ENCODE measurements around the gene PHF21B. TPM values are rescaled to one million over a fixed set of nuclear protein-coding genes. Genes with fewer than 3 reads are reported as not detected.

Gene PHF21B
- total RNA-seq, 1 donor from 2014 or later, result 6.7 TPM

DNA sequence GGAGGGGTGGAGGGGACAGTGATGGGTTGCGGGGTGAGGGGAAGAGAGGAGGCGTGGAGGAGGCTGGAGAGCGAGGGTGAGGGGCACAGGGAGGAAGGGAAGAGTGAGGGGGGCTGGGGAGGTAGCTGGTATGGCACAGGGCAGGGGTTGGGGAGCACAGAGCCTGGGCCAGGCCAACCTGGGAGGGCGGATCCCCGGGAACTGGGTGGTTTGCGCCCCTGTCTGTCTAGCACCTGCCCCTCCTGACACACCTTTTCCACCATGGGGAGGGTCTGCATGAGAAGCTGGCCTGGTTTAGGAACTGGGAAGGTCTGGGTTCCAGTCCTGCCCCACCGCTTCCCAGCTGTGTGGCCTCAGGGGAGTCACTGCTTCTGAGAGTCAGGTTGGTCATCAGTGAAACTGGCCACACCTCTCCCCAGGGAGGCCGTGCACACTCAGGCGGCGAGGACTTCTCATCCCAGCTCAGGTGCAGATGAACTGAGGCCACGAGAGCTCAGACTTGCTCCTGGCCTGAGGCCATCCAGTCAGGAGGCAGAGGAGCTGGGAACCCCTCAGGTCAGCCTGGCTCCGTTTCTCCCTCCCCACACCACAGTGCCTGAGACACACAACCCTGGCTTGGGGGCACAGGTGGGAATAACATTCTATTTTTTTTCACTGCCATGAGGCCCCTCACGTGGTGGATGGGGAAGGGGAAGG is 95.6 kb downstream of the PHF21B start:
- TF ChIP-seq EZH2phosphoT487 (IDR thresholded peaks at IDR 0.05), result no peak
- TF ChIP-seq, protein P1, sequence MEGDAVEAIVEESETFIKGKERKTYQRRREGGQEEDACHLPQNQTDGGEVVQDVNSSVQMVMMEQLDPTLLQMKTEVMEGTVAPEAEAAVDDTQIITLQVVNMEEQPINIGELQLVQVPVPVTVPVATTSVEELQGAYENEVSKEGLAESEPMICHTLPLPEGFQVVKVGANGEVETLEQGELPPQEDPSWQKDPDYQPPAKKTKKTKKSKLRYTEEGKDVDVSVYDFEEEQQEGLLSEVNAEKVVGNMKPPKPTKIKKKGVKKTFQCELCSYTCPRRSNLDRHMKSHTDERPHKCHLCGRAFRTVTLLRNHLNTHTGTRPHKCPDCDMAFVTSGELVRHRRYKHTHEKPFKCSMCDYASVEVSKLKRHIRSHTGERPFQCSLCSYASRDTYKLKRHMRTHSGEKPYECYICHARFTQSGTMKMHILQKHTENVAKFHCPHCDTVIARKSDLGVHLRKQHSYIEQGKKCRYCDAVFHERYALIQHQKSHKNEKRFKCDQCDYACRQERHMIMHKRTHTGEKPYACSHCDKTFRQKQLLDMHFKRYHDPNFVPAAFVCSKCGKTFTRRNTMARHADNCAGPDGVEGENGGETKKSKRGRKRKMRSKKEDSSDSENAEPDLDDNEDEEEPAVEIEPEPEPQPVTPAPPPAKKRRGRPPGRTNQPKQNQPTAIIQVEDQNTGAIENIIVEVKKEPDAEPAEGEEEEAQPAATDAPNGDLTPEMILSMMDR (IDR thresholded peaks at IDR 0.05), result no peak
- no peak for TF ChIP-seq EZH2 (IDR thresholded peaks at IDR 0.05)
- peaks cover 50% of the 10 kb centered on the region for H3K36me3 Mint-ChIP-seq

DNA sequence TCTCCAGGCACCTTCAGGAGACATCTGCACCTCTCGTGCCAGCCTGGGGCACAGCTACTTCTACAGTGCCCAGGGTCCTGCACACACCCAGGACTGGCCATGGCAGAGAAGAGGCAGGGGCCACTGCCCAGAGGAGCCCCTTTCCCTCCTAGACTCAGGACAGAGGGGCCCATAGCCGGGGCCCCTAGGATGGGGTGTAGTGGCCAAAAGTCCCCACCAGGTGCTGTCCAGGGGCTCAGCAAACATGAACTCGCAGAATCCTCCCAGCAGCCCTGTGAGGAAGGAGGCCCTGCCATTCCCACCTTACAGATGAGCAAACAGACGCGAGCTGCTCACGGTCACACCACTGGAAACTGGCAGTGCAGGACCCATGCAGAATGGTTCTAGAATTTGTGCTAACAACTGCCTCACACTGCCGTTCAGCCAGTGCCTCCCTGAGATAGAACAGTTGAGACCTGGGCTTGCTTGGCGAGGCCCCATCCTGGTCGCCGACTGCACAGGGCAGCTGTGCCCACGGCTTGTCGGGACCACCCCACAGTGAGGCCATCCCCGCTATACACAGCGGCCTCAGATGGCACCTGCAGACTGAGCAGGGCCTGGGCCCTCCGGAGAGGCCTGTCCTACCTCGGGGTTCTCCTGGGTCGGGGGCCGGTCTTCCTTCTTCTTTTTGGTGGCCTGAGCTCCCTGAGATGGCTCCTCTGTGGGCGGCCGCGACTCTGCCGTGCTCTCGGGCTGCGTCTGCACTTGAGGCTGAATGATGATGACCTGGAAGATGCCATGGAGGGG is 96.4 kb downstream of the PHF21B start:
- no peaks in the 10 kb centered on the region for H3K4me1 ChIP-seq
- no peak overlapping the region for H3K4me2 ChIP-seq
- H4K20me1 ChIP-seq (ENCODE audit: low read depth), result no peaks in the 10 kb centered on the region
- peaks cover 19% of the 10 kb centered on the region for H3K36me3 ChIP-seq
- H2AFZ ChIP-seq (replicated peaks), result no peak overlapping the region
- no peak overlapping the region for H3K9ac ChIP-seq
- no peaks in the 10 kb centered on the region for H3F3A ChIP-seq (ENCODE audit: low read depth)
- DNase-seq (ENCODE audit: low spot score), result no peak
- Mint-ChIP-seq H3K27ac (no peak overlapping the region), H3K4me1 (no peaks in the 10 kb centered on the region), H3K4me3 (no peak overlapping the region), H3K36me3 (peaks cover 48% of the 10 kb centered on the region), H3K27me3 (ENCODE audit: insufficient read depth, low read depth) (no peaks in the 10 kb centered on the region), H3K9me3 (peaks cover 22% of the 10 kb centered on the region)
- H3K79me2 ChIP-seq (ENCODE audit: low read depth), result no peaks in the 10 kb centered on the region
- no peak overlapping the region for H3K4me3 ChIP-seq
- no peak for TF ChIP-seq EZH2phosphoT487 (IDR thresholded peaks at IDR 0.05)
- TF ChIP-seq, protein P1 (IDR thresholded peaks at IDR 0.05), result no peak
- no peak for TF ChIP-seq EZH2 (IDR thresholded peaks at IDR 0.05)
- H3K9me3 ChIP-seq (ENCODE audit: low read depth), result no peaks in the 10 kb centered on the region
- H3K27ac ChIP-seq, result no peak overlapping the region
- H3K27me3 ChIP-seq, result no peaks in the 10 kb centered on the region

More for the DNA sequence above, 95.6 kb downstream of the PHF21B start:
- Histone ChIP-seq H3F3A (ENCODE audit: low read depth) (no peaks in the 10 kb centered on the region), H3K9me3 (ENCODE audit: low read depth) (no peaks in the 10 kb centered on the region), H3K9ac (no peak overlapping the region), H4K20me1 (ENCODE audit: low read depth) (peaks cover 6% of the 10 kb centered on the region), H2AFZ (replicated peaks) (no peak overlapping the region), H3K4me1 (no peaks in the 10 kb centered on the region), H3K27me3 (no peaks in the 10 kb centered on the region), H3K4me3 (no peak overlapping the region), H3K4me2 (no peak overlapping the region), H3K36me3 (peaks cover 19% of the 10 kb centered on the region), H3K27ac (no peak overlapping the region), H3K79me2 (ENCODE audit: low read depth) (no peaks in the 10 kb centered on the region)
- H3K27ac Mint-ChIP-seq, result no peak overlapping the region
- H3K4me3 Mint-ChIP-seq, result no peak overlapping the region
- peaks cover 22% of the 10 kb centered on the region for H3K9me3 Mint-ChIP-seq
- peaks cover 2% of the 10 kb centered on the region for H3K27me3 Mint-ChIP-seq (ENCODE audit: insufficient read depth, low read depth)
- H3K4me1 Mint-ChIP-seq, result no peaks in the 10 kb centered on the region
- DNase-seq (ENCODE audit: low spot score), result no peak

DNA sequence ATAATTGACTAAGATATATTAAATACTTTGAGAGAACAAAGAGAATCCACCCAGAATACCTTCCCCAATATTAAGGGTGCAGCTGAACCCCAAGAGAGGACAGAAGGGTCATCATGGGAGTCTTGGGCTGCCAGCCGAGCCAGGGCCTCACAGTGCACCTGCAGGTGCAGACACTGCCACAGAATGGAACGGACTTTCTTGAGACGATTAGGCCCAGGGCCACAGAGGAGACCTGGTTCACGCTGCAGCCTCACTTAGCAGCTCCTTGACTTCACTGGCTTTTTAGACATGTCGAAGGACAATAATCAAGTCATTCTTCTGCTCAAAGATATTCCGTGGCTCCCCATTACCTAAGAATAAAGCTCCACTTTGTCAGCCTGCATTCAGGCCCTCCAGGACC is 100.6 kb downstream of the PHF21B start:
- peaks cover 59% of the 10 kb centered on the region for H3K36me3 Mint-ChIP-seq
- no peak for DNase-seq (ENCODE audit: low spot score)
- Histone ChIP-seq H3K4me2 (no peak overlapping the region), H3K79me2 (ENCODE audit: low read depth) (no peaks in the 10 kb centered on the region), H2AFZ (replicated peaks) (no peak overlapping the region), H3K27ac (no peak overlapping the region), H3K27me3 (no peaks in the 10 kb centered on the region), H3K4me1 (no peaks in the 10 kb centered on the region), H3K9me3 (ENCODE audit: low read depth) (no peaks in the 10 kb centered on the region), H3K36me3 (peaks cover 16% of the 10 kb centered on the region), H3K9ac (no peak overlapping the region), H3K4me3 (no peak overlapping the region), H4K20me1 (ENCODE audit: low read depth) (no peaks in the 10 kb centered on the region), H3F3A (ENCODE audit: low read depth) (peaks cover 4% of the 10 kb centered on the region)
- H3K9me3 Mint-ChIP-seq, result peaks cover 19% of the 10 kb centered on the region
- H3K4me3 Mint-ChIP-seq, result no peak overlapping the region
- no peaks in the 10 kb centered on the region for H3K4me1 Mint-ChIP-seq
- H3K27ac Mint-ChIP-seq, result no peak overlapping the region
- no peaks in the 10 kb centered on the region for H3K27me3 Mint-ChIP-seq (ENCODE audit: insufficient read depth, low read depth)
- TF ChIP-seq, protein P1 (IDR thresholded peaks at IDR 0.05), result no peak
- TF ChIP-seq EZH2 (IDR thresholded peaks at IDR 0.05) (no peak), EZH2phosphoT487 (IDR thresholded peaks at IDR 0.05) (no peak)

Data from neural progenitor cell (in vitro differentiated cells).